ENCODE measurements around the gene ZFPM1.

DNA sequence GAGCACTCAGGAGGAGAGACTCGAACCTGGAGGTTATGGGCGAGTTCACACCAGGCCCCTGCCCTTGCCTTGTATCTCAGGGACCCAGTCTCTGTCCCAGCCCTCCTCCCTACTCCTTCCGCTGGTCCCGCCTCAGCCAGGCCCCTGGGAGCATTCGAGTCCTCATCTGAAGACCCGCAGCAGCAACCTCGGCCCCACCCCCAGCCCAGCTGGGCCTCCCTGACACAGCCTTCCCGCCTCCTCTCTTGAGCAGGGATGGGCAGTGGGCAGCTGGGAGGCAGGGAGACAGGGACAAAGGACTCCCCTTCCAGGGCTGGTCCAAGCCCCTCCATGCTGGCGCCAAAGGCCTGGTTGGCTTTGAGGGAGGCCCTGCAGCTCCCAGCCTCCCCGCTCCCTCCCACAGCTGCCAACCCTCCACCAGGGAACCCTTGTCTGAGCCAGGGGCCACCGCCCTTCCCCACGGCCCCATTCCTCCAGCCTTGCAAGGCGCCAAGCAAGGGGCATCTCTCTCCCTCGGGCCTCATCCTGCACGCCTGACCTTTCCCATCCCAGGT lies 101.7 kb downstream of the ZFPM1 start:
- TF ChIP-seq SUZ12 (IDR thresholded peaks at IDR 0.05; ENCODE audit: extremely low read depth, insufficient read depth, insufficient read length) = no peak
- TF ChIP-seq ZNF274 (IDR thresholded peaks at IDR 0.05; ENCODE audit: low read depth, low read length) = no peak
- TF ChIP-seq YY1 (IDR thresholded peaks at IDR 0.05; ENCODE audit: insufficient read depth, insufficient read length) = no peak
